CD14-positive monocyte (primary cell): ENCODE data around the gene PQBP1. TPM values are rescaled to one million over a fixed set of nuclear protein-coding genes. Genes with fewer than 3 reads are reported as not detected.
A peak's percentile ranks its signal among the peaks of the same experiment; 100 is the strongest.

Experiments used
- DNase-seq, 3 donors: peaks; one replicate each; pipeline ENCODE4 v3.0.0-alpha.2; 2011 to 2022
- H2AFZ ChIP-seq: 2 replicates; pipeline ENCODE4 v1.6.0; 2012; ENCODE audit warnings: mild to moderate bottlenecking, low read depth, low read length, inconsistent platforms; ENCODE audit not compliant: insufficient read depth, poor library complexity, severe bottlenecking
- H3K27ac ChIP-seq, 2 donors: 1 replicate in 1 of 2; 2 replicates in 1 of 2; pipeline ENCODE4 v1.5.1; 2012 to 2013; ENCODE audit warnings: low read length in 2 of 2, control low read depth in 1 of 2, inconsistent platforms in 1 of 2, low read depth in 1 of 2, mild to moderate bottlenecking in 1 of 2
- H3K27me3 ChIP-seq, 2 donors: one replicate each; pipeline versions ENCODE4 v1.6.0 to v1.6.1; 2011 to 2013; ENCODE audit warnings: low read length in 2 of 2; ENCODE audit not compliant: control insufficient read depth in 2 of 2, insufficient read depth in 2 of 2
- H3K36me3 ChIP-seq, 2 donors: replicated peaks in 1 of 2; 1 replicate in 1 of 2; 2 replicates in 1 of 2; pipeline versions ENCODE4 v1.5.1 to v1.6.1; 2012 to 2013; ENCODE audit warnings: low read length in 2 of 2, control low read depth in 1 of 2, inconsistent platforms in 1 of 2, mild to moderate bottlenecking in 1 of 2; ENCODE audit not compliant: insufficient read depth in 2 of 2, control insufficient read depth in 1 of 2
- H3K4me1 ChIP-seq, 2 donors: 1 replicate in 1 of 2; 2 replicates in 1 of 2; pipeline versions ENCODE4 v1.5.1 to v1.6.1; 2012 to 2013; ENCODE audit warnings: low read length in 2 of 2, control low read depth in 1 of 2, inconsistent platforms in 1 of 2, mild to moderate bottlenecking in 1 of 2, moderate library complexity in 1 of 2; ENCODE audit not compliant: insufficient read depth in 2 of 2, control insufficient read depth in 1 of 2
- H3K4me2 ChIP-seq: replicated peaks from 2 replicates; pipeline ENCODE3; 2012; ENCODE audit warnings: low read length, moderate library complexity, mild to moderate bottlenecking; ENCODE audit not compliant: poor library complexity, severe bottlenecking; ENCODE audit errors: extremely low read depth
- H3K4me3 ChIP-seq, 3 experiments: fragments of 200-600 bp in 1 of 3; sonication (generic) in 1 of 3; replicated peaks in 1 of 3; 1 replicate in 2 of 3; 2 replicates in 1 of 3; pipeline ENCODE4 v1.5.1; 2011 to 2013; ENCODE audit warnings: low read length in 3 of 3, mild to moderate bottlenecking in 3 of 3, control low read depth in 2 of 3, low read depth in 2 of 3, inconsistent platforms in 1 of 3, moderate library complexity in 1 of 3
- H3K79me2 ChIP-seq: 2 replicates; pipeline ENCODE4 v1.6.0; 2012; ENCODE audit warnings: mild to moderate bottlenecking, control low read depth, inconsistent platforms, low read length, moderate library complexity; ENCODE audit not compliant: insufficient read depth
- H3K9ac ChIP-seq: 2 replicates; pipeline ENCODE4 v1.6.0; 2017; ENCODE audit warnings: low read length, mild to moderate bottlenecking; ENCODE audit not compliant: insufficient read depth, poor library complexity, severe bottlenecking
- H3K9me3 ChIP-seq, 2 donors: replicated peaks in 1 of 2; 1 replicate in 1 of 2; 2 replicates in 1 of 2; pipeline versions ENCODE4 v1.5.1 to v1.6.1; 2012 to 2013; ENCODE audit warnings: low read length in 2 of 2, control low read depth in 1 of 2; ENCODE audit not compliant: control insufficient read depth in 1 of 2, insufficient read depth in 1 of 2
- H4K20me1 ChIP-seq: 2 replicates; pipeline ENCODE4 v1.6.0; 2012; ENCODE audit warnings: mild to moderate bottlenecking, low read length, control low read depth, moderate library complexity; ENCODE audit not compliant: insufficient read depth
- H3K27ac Mint-ChIP-seq, 7 donors: one replicate each; pipeline ENCODE4 v1.8.0; 2020; ENCODE audit warnings: mild to moderate bottlenecking in 7 of 7, mixed read lengths in 7 of 7, moderate library complexity in 6 of 7, inconsistent platforms in 2 of 7
- H3K27me3 Mint-ChIP-seq, 3 donors: one replicate each; pipeline ENCODE4 v1.8.0; 2021 to 2022; ENCODE audit warnings: low read depth in 3 of 3, mild to moderate bottlenecking in 3 of 3, mixed read lengths in 3 of 3, moderate library complexity in 3 of 3, inconsistent platforms in 1 of 3
- H3K36me3 Mint-ChIP-seq, 2 donors: one replicate each; pipeline ENCODE4 v1.8.0; 2020; ENCODE audit warnings: mixed read lengths in 2 of 2, inconsistent platforms in 1 of 2, mild to moderate bottlenecking in 1 of 2
- H3K4me1 Mint-ChIP-seq: one replicate; pipeline ENCODE4 v1.8.0; 2020; ENCODE audit warnings: mild to moderate bottlenecking, mixed read lengths
- H3K4me3 Mint-ChIP-seq, 2 donors: one replicate each; pipeline ENCODE4 v1.8.0; 2020; ENCODE audit warnings: mild to moderate bottlenecking in 2 of 2, mixed read lengths in 2 of 2, moderate library complexity in 1 of 2
- H3K9me3 Mint-ChIP-seq, 7 donors: one replicate each; pipeline ENCODE4 v1.8.0; 2020 to 2022; ENCODE audit warnings: mixed read lengths in 7 of 7, mild to moderate bottlenecking in 6 of 7, moderate library complexity in 6 of 7, inconsistent platforms in 2 of 7
- CTCF ChIP-seq: fragments of 200-600 bp; IDR thresholded peaks from one replicate; pipeline ENCODE4 v1.8.0; 2022; ENCODE audit warnings: antibody characterized with exemption, mild to moderate bottlenecking
- WGBS: methylation state at CpG from one replicate; pipeline ENCODE4 v1.1.5; 2013; ENCODE audit warnings: missing lambda C conversion rate; ENCODE audit not compliant: insufficient coverage; 5-methylcytosine and 5-hydroxymethylcytosine counted together
- intact Hi-C, 2 donors: fragments of 100-400 bp; cut with micrococcal nuclease; formaldehyde crosslinking; loops; one replicate each; pipeline versions ENCODE4 v1.15.0 to v1.15.1; 2023
- polyA plus RNA-seq, 3 donors: library from polyadenylated mRNA; depleted of rRNA in 1 of 3; unstranded in 2 of 3; stranded (reverse) in 1 of 3; fragments of 300-500 nt in 2 of 3; fragments of >200 nt in 1 of 3; fragmentation: Illumina TruSeq in 2 of 3; gene quantifications; 1 replicate in 2 of 3; 2 replicates in 1 of 3; pipeline ENCODE4 v1.2.3, GENCODE V29; 2012 to 2021

The PQBP1 gene
- polyA plus RNA-seq, 3 donors = 71.7 to 129 (median 78.3) TPM

- no peaks in the 10 kb centered on the region for H3K27me3 Mint-ChIP-seq
- H3K36me3 Mint-ChIP-seq = peaks cover 35 to 50% of the 10 kb centered on the region in 2 donors
- peaks cover 3% of the 10 kb centered on the region for H3K4me1 Mint-ChIP-seq
- no peak overlapping the region for H3K4me2 ChIP-seq
- H3K9me3 ChIP-seq = no peaks in the 10 kb centered on the region
- H3K4me1 ChIP-seq = peaks cover 8 to 10% of the 10 kb centered on the region in 2 donors
- H4K20me1 ChIP-seq = peaks cover 25% of the 10 kb centered on the region
- no peak overlapping the region for H2AFZ ChIP-seq
- WGBS = no CpG with 5 or more reads among the region's 6 CpGs
- no peaks in the 10 kb centered on the region for H3K27me3 ChIP-seq
- peaks cover 34 to 67% of the 10 kb centered on the region in 2 donors for H3K36me3 ChIP-seq
- no peak overlapping the region for H3K4me3 ChIP-seq
- intact Hi-C loops = no loop called here
- peaks cover 14% of the 10 kb centered on the region for H3K79me2 ChIP-seq
- no peak overlapping the region for H3K27ac ChIP-seq
- H3K9ac ChIP-seq = no peak overlapping the region
- H3K4me3 Mint-ChIP-seq = no peak overlapping the region
- DNase-seq = no peak
- peak overlapping the region in 2 of 7 donors; percentile 8 to 55 for H3K27ac Mint-ChIP-seq
- TF ChIP-seq CTCF = no peak
- H3K9me3 Mint-ChIP-seq = peaks cover 0 to 12% (median 0%) of the 10 kb centered on the region in 7 donors
Measured at GRCh38 chrX:48903290-48903689, 5.6 kb downstream of the PQBP1 start.

- Mint-ChIP-seq H3K4me1 (no peaks in the 10 kb centered on the region), H3K27ac (peak overlapping the region in 1 of 7 donors; percentile 73), H3K27me3 (peaks cover 0 to 3% (median 0%) of the 10 kb centered on the region in 3 donors), H3K36me3 (peaks cover 35 to 53% of the 10 kb centered on the region in 2 donors), H3K9me3 (peaks cover 0 to 4% (median 0%) of the 10 kb centered on the region in 7 donors), H3K4me3 (no peak overlapping the region)
- Histone ChIP-seq H3K27me3 (no peaks in the 10 kb centered on the region), H3K9me3 (no peaks in the 10 kb centered on the region), H2AFZ (no peak overlapping the region), H3K9ac (no peak overlapping the region), H3K27ac (no peak overlapping the region), H4K20me1 (peaks cover 16% of the 10 kb centered on the region), H3K4me1 (peaks cover 0 to under 1% of the 10 kb centered on the region in 2 donors), H3K4me3 (no peak overlapping the region), H3K79me2 (peaks cover 5% of the 10 kb centered on the region), H3K36me3 (peaks cover 34 to 66% of the 10 kb centered on the region in 2 donors), H3K4me2 (no peak overlapping the region)
- TF ChIP-seq CTCF = no peak
- intact Hi-C loops = no loop called here
- no peak for DNase-seq
- 88% methylated on average over 3 of the region's 8 CpGs for WGBS
Measured at GRCh38 chrX:48904180-48904579, 6.5 kb downstream of the PQBP1 start.
